Lung (tissue), 12 donors: ENCODE data around the gene EMC8. TPM values are rescaled to one million over a fixed set of nuclear protein-coding genes. Genes with fewer than 3 reads are reported as not detected.
"Not testable (repeated sequence)": the region's sequence is repeated elsewhere in the genome, so short reads cannot be mapped to it uniquely, and the experiment has no call there.

Experiments used
- ATAC-seq: fragments of 200-7000 bp; cut with Tn5 transposase; one replicate; pipeline ENCODE4 v1.9.1; 2020; ENCODE audit warnings: moderate number of reproducible peaks; ENCODE audit not compliant: insufficient read depth, low FRiP score
- DNase-seq, 3 donors: peaks; one replicate each; pipeline ENCODE4 v3.0.0-alpha.2; 2013 to 2017
- H3K27ac ChIP-seq, 2 donors: one replicate each; pipeline ENCODE4 v1.5.1; 2013; ENCODE audit warnings: mild to moderate bottlenecking in 2 of 2, moderate library complexity in 2 of 2, control low read depth in 1 of 2, inconsistent platforms in 1 of 2, low read depth in 1 of 2, low read length in 1 of 2
- H3K27me3 ChIP-seq, 3 donors: one replicate each; pipeline ENCODE4 v1.5.1; 2013; ENCODE audit warnings: low read length in 2 of 3; ENCODE audit not compliant: control insufficient read depth in 3 of 3, insufficient read depth in 3 of 3
- H3K36me3 ChIP-seq, 4 donors: one replicate each; pipeline ENCODE4 v1.5.1; 2013; ENCODE audit warnings: low read length in 4 of 4, mild to moderate bottlenecking in 1 of 4, moderate library complexity in 1 of 4; ENCODE audit not compliant: control insufficient read depth in 4 of 4, insufficient read depth in 4 of 4
- H3K4me1 ChIP-seq, 5 donors: one replicate each; pipeline ENCODE4 v1.5.1; 2013; ENCODE audit warnings: low read length in 5 of 5, mild to moderate bottlenecking in 2 of 5, moderate library complexity in 1 of 5; ENCODE audit not compliant: control insufficient read depth in 5 of 5, insufficient read depth in 5 of 5
- H3K4me3 ChIP-seq: one replicate; pipeline ENCODE4 v1.5.1; 2013; ENCODE audit warnings: mild to moderate bottlenecking, control low read depth, moderate library complexity
- H3K9ac ChIP-seq, 2 donors: one replicate each; pipeline ENCODE4 v1.5.1; 2013; ENCODE audit warnings: low read length in 2 of 2, control low read depth in 1 of 2; ENCODE audit not compliant: insufficient read depth in 1 of 2
- H3K9me3 ChIP-seq, 4 donors: one replicate each; pipeline ENCODE4 v1.5.1; 2013; ENCODE audit warnings: low read length in 3 of 4, mild to moderate bottlenecking in 1 of 4, moderate library complexity in 1 of 4; ENCODE audit not compliant: control insufficient read depth in 4 of 4, insufficient read depth in 3 of 4
- CTCF ChIP-seq: IDR thresholded peaks from 2 replicates; pipeline ENCODE4 v1.5.1; 2012; ENCODE audit warnings: mild to moderate bottlenecking; ENCODE audit errors: control extremely low read depth, extremely low read depth
- WGBS, 2 donors: extraction: QIAGEN DNeasy Blood & Tissue Kit; methylation state at CpG; one replicate each; pipeline ENCODE4 v1.1.7; 2013; 5-methylcytosine and 5-hydroxymethylcytosine counted together
- polyA plus RNA-seq, 2 donors: library from polyadenylated mRNA; stranded (reverse); fragments of 200-250 nt; gene quantifications; one replicate each; pipeline ENCODE4 v1.2.1, GENCODE V29; 2013
- total RNA-seq, 2 donors: library from RNA; depleted of rRNA in 1 of 2; stranded (reverse); fragments of >200 nt in 1 of 2; gene quantifications; one replicate each; pipeline ENCODE4 v1.2.1, GENCODE V29; 2014 to 2021
- donor health status: control.
- donor health status: control.
- donor health status: Bipolar disorder and iron deficiency.
- donor health status: healthy.
- donor health status: DM: yes; HTN: yes; CAD: no.

Gene EMC8
- total and polyA plus RNA-seq, 4 donors = 10.5 to 26.8 (median 17.5) TPM

GRCh38 chr16:85808926-85809325 lies 9.6 kb upstream of the EMC8 start:
- Histone ChIP-seq H3K9me3 (no peaks in the 10 kb centered on the region), H3K4me3 (no peak overlapping the region), H3K27ac (no peak overlapping the region), H3K36me3 (peaks cover 12 to 21% (median 16%) of the 10 kb centered on the region in 4 donors), H3K27me3 (peaks cover 0 to 12% (median 0%) of the 10 kb centered on the region in 3 donors), H3K4me1 (no peaks in the 10 kb centered on the region), H3K9ac (no peak overlapping the region)
- DNase-seq = no peak
- WGBS, 2 donors = 94 to 98% methylated on average over 7 of the region's 7 CpGs
- TF ChIP-seq CTCF = no peak
- no peak for ATAC-seq

GRCh38 chr16:85808104-85808503 lies 8.8 kb upstream of the EMC8 start:
- Histone ChIP-seq H3K36me3 (peaks cover 17 to 28% (median 20%) of the 10 kb centered on the region in 4 donors), H3K27me3 (peaks cover 0 to 12% (median 0%) of the 10 kb centered on the region in 3 donors)
- H3K27ac ChIP-seq, H3K4me3 ChIP-seq, H3K4me1 ChIP-seq, H3K9ac ChIP-seq, ATAC-seq, H3K9me3 ChIP-seq, DNase-seq: not testable (repeated sequence)
- WGBS, 2 donors = 91 to 96% methylated on average over 13 to 21 of the region's 27 CpGs

GRCh38 chr16:85807340-85807739 lies 8.0 kb upstream of the EMC8 start:
- not testable (repeated sequence) for H3K9ac ChIP-seq, DNase-seq, H3K27ac ChIP-seq, H3K27me3 ChIP-seq, ATAC-seq, H3K4me1 ChIP-seq, H3K4me3 ChIP-seq, H3K9me3 ChIP-seq
- 88% methylated on average over 6 of the region's 6 CpGs for WGBS, 2 donors
- H3K36me3 ChIP-seq = peaks cover 17 to 31% (median 22%) of the 10 kb centered on the region in 4 donors

GRCh38 chr16:85806539-85806938 lies 7.2 kb upstream of the EMC8 start:
- Histone ChIP-seq H3K9ac (no peak overlapping the region), H3K27ac (no peak overlapping the region), H3K4me1 (no peaks in the 10 kb centered on the region), H3K27me3 (peaks cover 0 to 2% (median 0%) of the 10 kb centered on the region in 3 donors), H3K4me3 (no peak overlapping the region), H3K9me3 (no peaks in the 10 kb centered on the region), H3K36me3 (peaks cover 24 to 35% (median 29%) of the 10 kb centered on the region in 4 donors)
- WGBS, 2 donors = 95 to 96% methylated on average over 11 of the region's 11 CpGs
- no peak for TF ChIP-seq CTCF
- no peak for ATAC-seq
- DNase-seq = no peak
